Ishikawa (cell line): ENCODE measurements around the gene CLASP1.

Experiments used
- EGR1 ChIP-seq: IDR thresholded peaks from 2 replicates; pipeline ENCODE4 v1.6.1; 2012
- EP300 ChIP-seq: IDR thresholded peaks from 2 replicates; pipeline ENCODE4 v1.6.1; 2012; ENCODE audit warnings: borderline replicate concordance
- NFIC ChIP-seq: IDR thresholded peaks from 2 replicates; pipeline ENCODE4 v1.6.1; 2012
- RAD21 ChIP-seq: IDR thresholded peaks from 2 replicates; pipeline ENCODE4 v1.6.1; 2012; ENCODE audit warnings: low read depth
- TAF1 ChIP-seq: IDR thresholded peaks from 2 replicates; pipeline ENCODE4 v1.6.1; 2012; ENCODE audit warnings: low read depth, mild to moderate bottlenecking
- YY1 ChIP-seq: IDR thresholded peaks from 2 replicates; pipeline ENCODE4 v1.6.1; 2012; ENCODE audit warnings: low read depth
- ZBTB7A ChIP-seq: IDR thresholded peaks from 2 replicates; pipeline ENCODE4 v1.6.1; 2012; ENCODE audit warnings: low read depth
- TF ChIP-seq, protein P1 (sequence below): IDR thresholded peaks from 2 replicates; pipeline ENCODE4 v1.6.1; 2012

DNA sequence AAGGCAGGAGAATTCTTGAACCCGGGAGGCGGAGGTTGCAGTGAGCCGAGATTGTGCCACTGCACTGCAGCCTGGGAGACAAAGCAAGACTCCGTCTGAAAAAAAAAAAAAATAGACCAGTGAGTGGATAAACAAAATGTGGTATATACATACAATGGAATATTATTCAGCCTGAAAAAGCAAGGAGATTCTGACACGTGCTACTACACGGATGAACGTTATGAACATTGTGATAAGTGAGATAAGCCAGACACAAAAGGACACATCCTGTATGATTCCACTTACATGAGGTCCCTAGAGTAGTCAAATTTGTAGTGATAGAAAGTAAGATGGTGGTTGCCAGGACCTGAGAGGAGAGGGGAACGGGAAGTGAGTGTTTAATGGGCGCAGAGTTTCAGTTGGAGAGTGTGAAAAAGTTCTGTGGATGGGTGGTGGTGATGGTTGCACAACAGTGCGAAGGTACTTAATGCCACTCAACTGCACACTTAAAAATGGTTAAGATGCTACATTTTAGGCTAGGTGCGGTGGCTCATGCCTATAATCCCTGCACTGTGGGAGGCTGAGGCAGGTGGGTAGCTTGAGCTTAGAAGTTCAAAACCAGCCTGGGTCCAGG is 49.2 kb upstream of the CLASP1 start:
- TF ChIP-seq, protein P1, sequence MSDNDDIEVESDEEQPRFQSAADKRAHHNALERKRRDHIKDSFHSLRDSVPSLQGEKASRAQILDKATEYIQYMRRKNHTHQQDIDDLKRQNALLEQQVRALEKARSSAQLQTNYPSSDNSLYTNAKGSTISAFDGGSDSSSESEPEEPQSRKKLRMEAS, result no peak
- TF ChIP-seq EP300 (no peak), TAF1 (no peak), RAD21 (no peak), ZBTB7A (no peak), YY1 (no peak), EGR1 (no peak), NFIC (no peak)
